NOMO-1 treated with DMSO at 0.1 percent for 48 hours (cell line): Measurements from ENCODE around the gene PIM3.
A peak's percentile ranks its signal among the peaks of the same experiment; 100 is the strongest.

Experiments
- DNase-seq: peaks from one replicate; lab custom pipeline; 2025; ENCODE audit not compliant: unreplicated experiment; lab: John Stamatoyannopoulos, UW

Gene PIM3

DNA sequence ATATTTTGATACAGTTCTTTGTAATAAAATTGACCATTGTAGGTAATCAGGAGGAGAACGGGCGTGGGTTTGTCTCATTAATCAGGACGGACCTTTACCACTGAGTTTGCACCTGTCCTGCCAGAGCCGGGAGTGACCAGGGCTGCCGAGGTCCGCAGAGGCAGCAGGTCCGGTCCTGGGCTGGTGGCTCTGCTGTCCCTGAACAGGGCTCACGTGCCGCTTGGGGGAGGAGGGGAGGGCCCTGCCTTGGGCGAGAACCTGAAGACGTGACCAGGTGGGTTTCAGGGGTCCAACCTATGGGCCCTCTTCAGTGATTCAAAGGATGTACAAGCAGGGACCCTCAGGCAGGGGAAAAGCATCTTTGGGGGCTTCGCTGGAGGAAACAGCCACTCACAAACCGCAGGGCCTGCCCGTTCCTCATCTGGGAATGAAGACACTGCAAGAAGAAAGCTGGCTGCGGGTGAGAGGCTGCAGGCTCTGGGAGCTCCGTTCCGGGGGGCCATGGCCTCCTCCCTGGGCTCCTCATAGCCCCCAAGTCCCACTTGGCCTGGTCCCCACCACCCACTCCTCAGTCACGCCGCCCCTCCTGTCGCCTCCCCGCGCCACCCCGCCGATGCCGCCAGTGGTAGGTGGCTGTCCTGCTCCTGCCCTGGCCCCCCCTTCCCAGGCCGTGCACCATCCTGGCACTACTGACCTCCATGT is 32.9 kb upstream of the PIM3 start:
- DNase-seq, result no peak

DNA sequence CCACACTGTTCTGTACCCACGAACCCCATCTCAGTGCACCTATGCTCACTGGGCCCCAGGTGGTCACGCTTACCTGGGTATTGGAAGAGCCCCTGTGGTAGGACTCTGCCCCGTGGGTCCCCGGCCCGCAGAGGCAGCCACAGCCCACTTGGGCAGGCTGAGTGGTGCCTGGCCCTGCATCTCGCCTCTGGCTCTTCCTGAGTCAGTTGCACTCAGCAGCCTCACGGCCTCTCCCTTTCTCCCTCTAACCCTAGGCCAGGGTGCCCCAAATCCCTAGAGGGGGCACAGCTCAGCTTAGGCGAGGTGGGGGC is 32.4 kb upstream of the PIM3 start:
- DNase-seq, result no peak

DNA sequence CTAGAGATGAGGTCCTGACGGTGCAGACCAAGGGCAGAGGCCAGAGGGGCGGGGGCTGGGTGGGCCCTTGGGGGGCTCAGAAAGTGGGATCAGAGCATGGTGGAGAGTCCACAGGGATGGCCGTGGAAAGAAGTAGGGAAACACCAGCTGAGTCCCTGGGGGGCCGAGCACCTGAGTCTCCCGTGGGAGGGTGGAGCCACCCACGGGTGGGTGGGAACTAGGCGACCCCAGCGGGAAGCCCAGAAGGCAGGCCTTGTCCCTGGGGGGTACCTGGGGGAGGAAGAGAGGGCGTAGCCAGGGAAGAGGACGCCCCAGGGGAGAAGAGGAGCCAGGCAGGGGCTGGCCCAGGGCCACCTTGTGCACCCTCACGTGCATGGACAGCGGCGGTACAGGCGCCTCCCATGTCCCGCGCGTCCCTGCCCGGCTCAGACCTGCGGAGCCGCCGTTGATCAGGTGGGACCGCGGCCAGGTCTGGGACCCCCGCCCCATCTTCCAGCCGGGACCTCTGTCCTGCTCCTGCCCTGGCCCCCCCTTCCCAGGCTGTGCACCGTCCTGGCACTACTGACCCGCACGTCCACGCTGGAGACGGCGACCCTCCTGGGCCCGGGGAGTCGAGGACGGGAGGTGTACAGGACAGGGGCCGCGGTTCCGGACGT is 31.9 kb upstream of the PIM3 start:
- no peak for DNase-seq

DNA sequence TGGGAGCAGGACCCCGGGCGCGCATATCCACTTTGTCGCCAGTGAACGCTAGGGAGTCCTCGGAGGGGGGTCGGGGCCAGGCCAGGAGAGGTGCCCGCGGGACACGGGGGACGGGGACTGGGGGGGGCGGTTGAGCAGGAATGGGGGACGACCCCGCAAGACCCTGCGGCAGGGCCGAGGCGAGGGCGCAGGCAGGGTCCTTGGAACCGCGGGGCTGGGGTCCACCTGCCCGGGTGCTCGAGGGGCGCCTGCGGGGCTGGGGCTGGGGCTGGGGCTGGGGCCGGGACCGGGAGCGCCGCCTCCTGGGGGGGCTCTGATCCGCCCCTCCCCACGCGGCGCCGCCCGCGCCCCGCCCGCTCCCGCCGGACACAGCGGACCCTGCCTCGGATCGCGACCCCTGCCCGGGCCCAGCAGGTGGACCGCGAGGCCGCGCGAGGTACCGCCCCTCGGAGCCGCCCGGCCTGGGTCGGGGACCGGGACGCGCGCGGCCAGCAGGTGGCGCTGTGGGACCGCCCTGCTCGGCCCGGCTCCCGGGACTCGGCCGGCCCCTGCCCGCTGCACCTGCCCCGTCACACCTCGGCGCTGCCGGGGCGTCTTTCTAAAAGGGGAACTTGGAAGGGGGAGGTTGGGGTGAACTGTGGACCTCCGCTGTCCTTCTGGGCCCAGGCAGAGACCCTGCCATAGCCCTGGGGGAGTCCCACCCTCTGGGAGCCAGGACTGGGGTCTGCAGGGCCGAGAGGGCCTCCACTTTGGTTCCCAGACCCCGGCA is 31.2 kb upstream of the PIM3 start:
- DNase-seq, result peak; percentile 30

DNA sequence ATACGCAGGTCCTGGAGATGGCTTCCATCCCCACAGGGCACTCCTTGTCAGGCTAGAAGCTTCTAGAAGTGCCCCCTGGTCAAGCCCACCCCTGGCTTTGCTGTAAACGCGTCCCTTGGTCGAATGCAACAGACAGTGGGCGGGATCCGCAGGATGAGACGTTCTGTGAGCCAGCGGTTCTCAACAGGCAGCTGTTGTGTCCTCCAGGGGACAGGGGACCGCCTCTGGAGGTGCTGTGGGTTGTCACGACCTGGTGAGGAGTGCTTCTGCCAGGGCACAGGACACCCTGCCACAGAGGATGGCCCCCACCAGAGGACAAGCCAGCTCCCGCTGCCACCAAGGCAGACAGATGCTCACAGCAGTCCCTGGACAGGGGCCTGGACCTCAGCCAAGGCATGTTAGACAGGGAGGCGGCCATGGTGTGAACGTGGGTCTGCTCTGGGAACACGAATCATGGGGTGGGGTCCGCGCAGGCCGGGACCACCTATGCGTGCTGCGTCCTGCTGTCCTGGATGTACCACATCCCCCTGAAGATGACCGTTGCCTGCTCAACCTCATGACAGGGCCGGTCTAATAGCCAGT is 30.5 kb upstream of the PIM3 start:
- DNase-seq, result no peak

DNA sequence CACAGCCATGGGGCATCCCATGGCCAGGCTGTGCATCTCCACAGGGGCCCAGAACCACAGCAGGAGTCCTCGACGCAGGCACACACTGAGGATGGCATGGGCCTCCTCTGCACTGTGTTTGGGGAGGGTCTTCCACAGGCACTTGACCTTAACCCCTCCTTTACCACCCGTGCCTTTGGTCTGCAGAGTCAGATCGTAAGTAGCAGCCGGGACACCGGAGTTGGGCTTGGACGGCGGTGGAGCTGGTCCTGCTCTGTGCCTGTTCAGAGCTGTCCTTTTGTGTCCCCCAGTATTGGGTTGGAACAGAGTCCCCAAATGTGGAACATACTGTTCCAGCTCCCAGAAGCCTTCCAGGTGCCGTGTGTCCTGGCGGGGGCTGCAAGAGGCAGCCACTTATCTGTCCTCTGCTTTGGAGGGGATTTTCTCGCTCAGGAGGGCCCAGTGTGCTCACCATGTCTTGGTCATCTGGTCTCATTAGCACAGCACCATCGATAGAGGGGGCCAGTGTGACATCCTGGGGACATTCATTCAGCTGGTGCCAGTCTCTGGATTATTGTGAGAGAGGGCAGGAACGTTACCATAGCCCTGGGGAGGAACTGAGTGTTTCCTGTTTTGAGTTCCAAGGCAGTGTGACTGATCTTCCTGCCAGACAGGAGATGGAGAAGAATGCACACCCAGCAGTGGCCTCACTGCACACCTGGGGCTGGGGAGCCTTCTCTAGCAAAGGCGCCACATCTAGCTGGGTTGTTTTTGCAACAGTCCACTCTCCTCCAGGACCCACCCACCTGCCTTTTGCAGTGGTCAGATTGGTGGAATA is 29.8 kb upstream of the PIM3 start:
- DNase-seq, result peak; percentile 90

DNA sequence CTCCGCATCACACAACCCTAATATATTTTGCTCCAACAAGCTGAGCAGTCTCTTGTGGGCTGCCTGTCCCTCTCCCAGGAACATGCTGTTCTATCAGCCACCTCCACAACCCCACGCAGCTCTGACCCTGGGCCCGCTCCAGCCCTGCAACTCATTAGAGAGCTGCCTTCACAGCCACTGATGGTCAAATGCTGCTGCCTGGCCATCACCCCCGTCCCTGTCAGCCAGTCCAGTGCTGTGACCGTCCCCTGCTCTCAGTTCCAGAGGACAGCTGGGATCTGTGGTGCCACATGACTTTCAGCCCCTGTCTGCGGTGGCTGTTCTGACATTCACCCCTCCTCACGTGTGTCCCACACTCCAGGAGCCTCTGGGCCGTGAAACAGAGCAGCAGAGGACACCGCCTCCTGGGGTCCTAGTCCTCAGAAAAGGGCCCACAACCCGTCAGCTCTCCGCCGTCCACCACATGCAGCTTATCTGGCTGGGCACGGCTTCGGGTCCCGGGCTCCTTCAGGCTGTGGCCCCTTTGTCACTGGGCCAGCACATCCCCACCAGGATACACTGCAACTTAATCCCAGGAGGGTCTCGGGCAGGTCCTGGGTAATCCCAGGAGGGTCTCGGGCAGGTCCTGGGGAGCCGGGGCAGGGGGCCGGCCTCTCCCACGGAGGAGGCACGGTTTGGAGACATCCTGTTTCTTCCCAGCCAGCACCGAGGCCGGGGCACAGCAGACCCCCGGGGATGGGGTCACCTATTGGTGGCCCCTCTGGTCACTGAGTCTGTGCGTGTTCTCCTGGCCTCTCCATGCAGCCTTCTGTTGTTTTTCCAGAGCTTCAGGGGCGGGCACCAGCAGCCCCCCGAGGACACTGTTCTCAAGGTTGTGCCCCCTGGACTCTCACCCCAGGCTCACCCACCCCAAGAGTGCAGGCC is 27.1 kb upstream of the PIM3 start:
- no peak for DNase-seq

DNA sequence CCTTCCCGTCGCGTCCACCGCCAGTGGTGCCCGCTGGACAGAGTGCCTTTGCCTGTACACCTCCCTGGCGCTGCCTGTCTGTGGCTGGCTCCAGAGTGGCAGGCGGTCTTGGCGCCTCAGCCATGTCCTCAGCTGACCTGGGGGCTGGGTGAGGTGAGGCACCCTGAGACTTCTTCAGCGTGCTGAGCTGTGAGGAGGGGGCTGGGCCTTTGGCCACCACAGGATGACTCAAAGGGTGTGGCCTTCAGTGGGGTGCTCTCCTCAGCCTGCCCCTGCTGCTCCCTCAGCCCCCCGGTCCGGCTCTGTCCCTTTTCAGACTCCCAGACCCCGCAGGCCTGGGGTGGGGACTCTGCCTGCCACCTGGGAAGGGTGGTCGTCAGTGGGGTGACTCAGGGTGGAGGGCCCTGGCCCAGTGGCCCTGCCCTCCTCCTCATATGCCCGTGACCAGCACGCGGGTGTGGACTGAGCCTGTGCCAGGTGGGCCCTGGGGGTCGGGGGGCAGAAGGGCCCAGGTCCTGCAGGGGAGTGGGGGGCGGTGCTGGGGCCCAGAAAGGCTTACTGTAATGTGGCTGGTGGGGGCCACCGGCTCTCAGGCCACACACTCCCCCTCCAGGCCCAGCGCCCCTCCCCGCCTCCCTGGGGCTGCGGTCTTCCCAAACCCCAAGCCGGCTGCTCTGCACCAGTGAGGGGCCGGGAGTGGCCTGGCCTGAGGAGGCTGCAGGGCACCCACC is 26.2 kb upstream of the PIM3 start:
- DNase-seq, result peak; percentile 18

DNA sequence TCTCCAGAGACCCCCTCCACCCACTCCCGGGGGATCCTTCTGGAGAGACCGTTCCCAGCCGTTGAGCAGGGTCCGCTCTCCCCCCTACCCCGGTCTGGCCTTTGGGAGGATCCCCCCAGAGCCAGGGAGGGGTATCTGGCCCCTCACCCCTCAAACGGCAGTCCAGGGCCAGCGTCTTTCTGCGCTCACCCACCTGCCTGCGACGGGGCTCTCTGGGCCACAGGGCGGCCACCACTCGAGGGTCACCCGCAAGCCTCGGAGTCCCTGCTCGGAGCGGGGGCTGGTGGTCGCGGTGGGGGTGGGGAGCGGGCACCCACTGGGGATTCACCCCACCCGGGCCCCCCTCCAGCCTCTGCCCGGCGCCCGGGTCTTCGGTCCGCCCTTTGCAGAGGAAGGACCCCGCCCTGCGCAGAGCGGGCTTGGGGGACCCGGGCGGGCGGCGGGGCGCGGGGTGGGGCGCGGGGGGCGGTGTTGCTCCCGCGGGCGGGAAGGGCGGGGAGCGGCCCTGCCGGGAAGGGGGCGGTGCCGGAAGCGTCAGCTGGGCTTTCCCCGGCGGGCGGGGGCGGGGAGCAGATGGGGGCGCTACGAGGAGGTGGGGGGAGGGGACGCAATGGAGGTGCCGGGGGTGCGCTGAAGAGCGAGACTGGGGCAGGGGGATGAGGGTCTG is 25.5 kb upstream of the PIM3 start:
- peak; percentile 48 for DNase-seq

DNA sequence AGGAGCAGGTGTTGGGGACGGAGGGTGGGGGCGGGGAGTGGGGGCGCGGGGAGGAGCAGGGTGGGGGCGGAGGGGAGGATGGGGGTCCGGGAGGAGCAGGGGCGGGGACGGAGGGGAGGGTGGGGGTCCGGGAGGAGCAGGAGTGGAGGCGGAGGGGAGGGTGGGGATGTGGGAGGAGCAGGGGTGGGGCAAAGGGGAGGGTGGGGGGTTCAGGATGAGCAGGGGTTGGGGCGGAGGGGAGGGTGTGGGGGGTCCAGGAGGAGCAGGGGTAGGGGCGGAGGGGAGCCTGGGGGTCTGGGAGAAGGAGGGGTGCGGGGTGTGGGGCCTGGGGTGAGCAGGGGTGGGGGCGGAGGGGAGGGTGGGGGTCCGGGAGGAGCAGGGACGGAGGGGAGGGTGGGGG is 25.0 kb upstream of the PIM3 start:
- no peak for DNase-seq

DNA sequence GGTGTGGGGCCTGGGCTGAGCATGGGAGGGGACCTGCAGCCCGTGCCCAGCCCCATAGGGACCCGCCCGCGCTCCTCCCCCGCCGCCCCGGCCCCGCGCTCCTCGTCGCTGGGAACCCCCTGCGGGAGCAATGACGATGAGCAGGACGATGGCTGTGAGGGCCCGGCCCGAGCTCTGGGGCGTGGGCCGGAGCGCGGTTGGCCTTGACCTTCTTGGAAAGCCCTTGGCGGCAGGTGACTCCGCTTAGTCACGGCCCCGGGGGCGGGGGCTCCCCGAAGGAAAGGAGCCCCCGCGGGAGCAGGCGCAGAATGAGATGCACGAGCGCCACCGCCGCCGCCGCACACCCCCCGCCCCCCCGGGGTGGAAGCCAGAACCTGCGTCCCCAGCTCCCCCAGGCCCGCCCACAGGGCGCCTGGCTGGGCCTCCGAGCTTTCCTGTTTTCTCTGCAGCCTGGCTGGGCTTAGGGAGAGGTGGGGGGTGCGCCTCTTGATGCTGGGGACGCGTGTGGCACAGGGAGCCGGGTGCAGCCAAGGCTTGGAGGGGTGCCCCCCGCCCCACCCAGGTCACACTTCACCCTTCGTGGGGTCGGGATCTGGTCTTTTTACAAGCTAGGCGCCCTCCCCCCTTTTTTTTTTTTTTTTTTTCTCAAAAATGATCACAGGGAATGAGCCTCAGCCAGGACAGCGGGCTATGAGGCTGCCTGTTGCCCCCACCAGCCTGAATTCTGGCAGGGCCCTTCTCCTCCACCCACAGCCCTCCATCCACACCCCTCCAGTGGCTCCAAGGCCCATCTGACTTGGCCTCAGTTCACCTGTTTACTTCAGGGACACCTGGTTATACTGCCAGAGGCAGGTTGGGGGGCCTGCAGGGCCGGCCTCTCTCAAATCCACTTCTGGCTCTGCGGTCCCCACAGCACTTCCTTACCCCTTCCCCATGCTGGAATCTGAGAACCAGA is 24.3 kb upstream of the PIM3 start:
- DNase-seq, result peak; percentile 83

DNA sequence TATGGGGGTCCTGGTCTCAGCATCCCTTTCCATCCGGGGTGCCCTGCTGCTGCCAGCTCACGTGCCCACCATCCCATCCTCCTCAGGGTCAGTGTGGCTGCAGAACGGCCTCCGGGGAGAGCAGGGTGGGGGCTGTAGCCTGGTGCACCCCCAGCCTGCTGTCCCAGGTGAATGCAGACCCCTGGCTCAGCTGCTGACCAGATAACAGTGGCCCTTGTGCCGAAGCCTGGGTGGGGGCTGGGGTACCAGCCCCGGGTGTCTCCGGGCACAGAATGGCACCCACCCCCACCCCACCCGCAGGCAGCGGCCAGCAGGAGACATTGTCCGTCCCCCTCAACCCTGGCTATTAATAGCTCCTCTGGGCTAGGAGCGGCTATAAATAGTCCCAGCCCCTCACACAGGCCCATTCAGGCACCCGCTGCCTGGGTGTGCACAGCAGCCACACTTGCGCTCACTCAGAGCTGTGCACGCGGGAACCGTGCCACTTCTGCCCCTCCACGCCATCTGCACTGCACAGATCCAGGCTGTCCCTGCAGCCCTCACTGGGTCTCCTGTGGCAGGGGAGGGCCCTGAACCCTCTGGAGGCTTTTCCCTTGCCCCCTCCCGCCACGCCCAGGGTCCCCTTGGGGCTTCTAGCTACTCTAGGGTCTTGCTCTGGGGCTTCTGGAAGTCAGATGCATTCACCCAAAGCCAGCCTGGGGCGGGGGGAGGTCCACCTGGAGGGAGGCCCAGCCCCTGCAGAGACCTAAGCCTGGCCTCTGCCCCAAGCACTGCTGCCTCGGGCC is 23.4 kb upstream of the PIM3 start:
- no peak for DNase-seq

DNA sequence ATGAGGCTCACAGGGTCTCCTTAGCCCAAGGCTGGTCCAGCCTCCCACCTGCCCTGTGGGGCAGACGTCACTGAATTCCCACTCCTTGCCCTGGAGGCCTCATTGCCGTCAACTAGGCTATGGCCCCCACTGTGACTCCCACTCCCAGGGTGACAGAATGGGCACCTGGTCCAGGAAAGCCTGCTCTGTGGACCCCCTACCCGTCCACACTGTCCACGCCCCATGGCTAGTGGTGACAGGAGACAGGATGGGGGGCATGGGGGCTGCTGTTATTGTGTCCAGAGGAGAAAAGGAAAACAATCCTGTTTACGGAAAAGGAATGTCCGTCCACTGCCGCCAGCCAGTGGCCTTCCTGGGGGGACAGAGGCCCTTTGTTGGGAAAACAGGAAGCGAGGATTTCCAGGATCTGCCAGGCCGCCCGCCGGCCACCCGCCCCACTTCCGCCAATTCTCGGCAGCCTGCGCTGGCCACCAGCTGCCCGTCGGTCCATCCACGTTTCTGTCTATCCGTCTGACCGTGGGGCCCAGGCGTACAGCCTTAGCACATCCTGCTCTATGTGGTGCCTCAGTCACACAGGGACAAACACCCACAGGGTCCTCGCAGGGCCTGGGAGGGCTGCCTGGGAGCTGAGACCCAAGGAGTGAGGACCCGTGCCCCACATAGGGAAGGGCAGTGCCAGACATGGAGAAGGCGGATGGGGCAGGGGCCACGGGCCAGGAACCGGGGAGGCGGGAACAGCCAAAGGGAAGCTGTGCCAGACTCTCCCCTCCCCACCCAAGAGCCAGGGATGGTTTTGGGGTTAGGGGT is 22.6 kb upstream of the PIM3 start:
- DNase-seq, result no peak

DNA sequence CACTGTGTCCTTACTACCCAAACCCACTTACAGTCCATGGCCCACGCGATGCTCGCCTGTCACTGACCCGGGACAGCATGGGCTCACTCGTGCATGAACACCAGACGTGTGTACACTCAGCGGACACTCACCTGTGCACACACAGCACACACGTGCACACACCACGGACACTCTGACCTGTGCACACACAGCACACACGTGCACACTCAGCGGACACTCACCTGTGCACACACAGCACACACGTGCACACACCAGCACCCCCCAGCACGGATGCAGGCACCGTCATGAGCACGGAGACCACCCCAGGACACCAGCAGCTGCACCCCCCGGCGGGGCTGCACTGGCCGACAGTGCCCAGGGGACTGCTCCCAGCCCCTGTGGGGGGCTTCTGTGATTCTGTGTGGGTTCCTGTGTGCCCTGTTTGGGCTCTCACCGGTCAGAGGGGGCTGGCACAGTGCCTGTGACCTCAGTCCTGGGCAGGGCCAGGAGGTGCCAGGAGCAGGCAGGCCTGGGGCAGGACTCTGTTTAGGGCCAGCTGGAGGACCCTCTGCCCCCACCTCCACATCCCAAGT is 21.9 kb upstream of the PIM3 start:
- DNase-seq, result no peak

DNA sequence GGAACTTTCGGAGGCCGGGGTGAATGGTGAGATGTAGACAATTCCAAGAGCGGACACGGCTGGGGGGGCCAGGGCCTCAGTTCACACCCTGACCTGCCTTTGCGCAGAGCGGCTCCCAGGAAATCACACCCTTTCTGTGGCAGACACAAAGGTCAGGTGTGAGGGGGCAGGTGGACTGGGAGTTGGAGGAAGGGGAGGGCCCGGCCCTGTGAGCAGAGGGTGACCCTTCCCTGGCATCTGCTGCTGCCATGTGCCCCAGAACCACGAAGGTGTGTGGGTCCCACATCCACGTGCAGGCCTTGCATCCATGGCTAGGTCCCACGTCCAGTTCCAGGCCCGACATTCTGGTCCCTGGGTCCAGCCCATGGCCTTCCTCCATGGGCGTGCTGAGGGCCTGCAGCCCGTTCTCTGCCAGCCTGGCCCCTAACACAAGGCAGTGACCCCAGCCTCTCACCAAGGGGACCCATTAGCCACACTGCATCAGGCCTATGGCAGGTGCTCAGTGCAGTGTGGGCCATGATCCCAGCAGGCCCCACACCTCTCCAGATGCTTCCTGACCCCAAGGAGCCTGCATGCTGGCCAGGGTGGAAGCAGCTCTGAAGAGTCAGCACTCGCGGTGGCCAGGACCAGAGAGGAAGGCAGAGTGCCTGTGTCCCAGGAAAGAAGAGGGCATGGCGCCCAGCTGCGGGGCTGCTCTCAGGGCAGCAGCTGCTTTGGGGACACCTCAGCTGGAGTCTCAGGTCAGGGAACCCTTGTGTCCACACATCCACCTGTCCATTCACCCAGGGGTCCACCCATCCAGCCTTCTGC is 18.9 kb upstream of the PIM3 start:
- no peak for DNase-seq
